ENCODE results near the gene AP1S2.

DNA sequence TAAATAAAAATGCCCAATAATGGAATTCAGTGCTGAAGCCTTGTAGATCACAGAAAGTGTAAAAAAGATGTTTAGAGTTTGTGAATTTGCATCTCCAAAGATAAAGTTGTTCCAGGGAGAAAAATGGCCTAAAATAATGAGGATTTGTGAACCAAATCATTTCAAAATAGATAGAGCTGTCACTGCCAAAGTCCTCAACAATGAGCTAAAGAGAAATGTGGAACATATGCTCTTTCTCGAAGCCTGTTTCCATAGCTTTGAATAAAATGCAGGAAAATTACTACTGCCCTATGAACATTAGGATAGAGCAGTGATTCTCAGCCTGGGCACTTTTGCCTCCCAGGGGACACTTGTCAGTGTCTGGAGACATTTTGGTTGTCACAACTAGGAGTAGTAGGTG, 3.4 kb upstream of the AP1S2 start:
- TF ChIP-seq PAX8 (CRISPR knock-in tag; IDR thresholded peaks at IDR 0.05; ENCODE audit: borderline replicate concordance) (no peak), ZNF292 (CRISPR knock-in tag; IDR thresholded peaks at IDR 0.05; ENCODE audit: borderline replicate concordance, low read depth) (no peak)

Data from HepG2 (cell line).